CD4-positive, CD25-positive, alpha-beta regulatory T cell (primary cell): ENCODE data around the gene COLEC11. TPM values are rescaled to one million over a fixed set of nuclear protein-coding genes. Genes with fewer than 3 reads are reported as not detected.

Source experiments
- ATAC-seq, 2 donors: fragments of 150-1000 bp; cut with Tn5 transposase; one replicate each; pipeline ENCODE4 v1.10.0; 2021; ENCODE audit warnings: low read depth in 2 of 2, moderate number of reproducible peaks in 2 of 2, moderate library complexity in 1 of 2
- DNase-seq, 3 donors: peaks; one replicate each; pipeline versions ENCODE4 v3.0.0 to v3.0.0-alpha.2; 2012 to 2022; ENCODE audit warnings: mixed read lengths in 1 of 3
- H3K27ac ChIP-seq: one replicate; pipeline ENCODE4 v1.7.0; 2013; ENCODE audit warnings: mild to moderate bottlenecking, low read length; ENCODE audit not compliant: insufficient read depth, poor library complexity, severe bottlenecking
- H3K27me3 ChIP-seq: one replicate; pipeline ENCODE4 v1.7.0; 2013; ENCODE audit warnings: low read length; ENCODE audit not compliant: control insufficient read depth, insufficient read depth
- H3K36me3 ChIP-seq: one replicate; pipeline ENCODE4 v1.7.0; 2013; ENCODE audit warnings: mild to moderate bottlenecking, low read length, moderate library complexity; ENCODE audit not compliant: control insufficient read depth, insufficient read depth
- H3K4me1 ChIP-seq: 2 replicates; pipeline ENCODE4 v1.7.0; 2013; ENCODE audit warnings: mild to moderate bottlenecking, low read length; ENCODE audit not compliant: insufficient read depth, control insufficient read depth, poor library complexity, severe bottlenecking
- H3K4me3 ChIP-seq: one replicate; pipeline ENCODE4 v1.7.0; 2013; ENCODE audit warnings: low read depth, mild to moderate bottlenecking, low read length, moderate library complexity
- H3K9me3 ChIP-seq, 2 experiments: 1 replicate in 1 of 2; 2 replicates in 1 of 2; pipeline ENCODE4 v1.7.0; 2013; ENCODE audit warnings: low read length in 2 of 2, mild to moderate bottlenecking in 1 of 2, moderate library complexity in 1 of 2; ENCODE audit not compliant: control insufficient read depth in 2 of 2
- H3K27ac Mint-ChIP-seq, 3 donors: one replicate each; pipeline ENCODE4 v1.8.0; 2020 to 2022; ENCODE audit warnings: mild to moderate bottlenecking in 3 of 3, mixed read lengths in 3 of 3, moderate library complexity in 2 of 3
- H3K27me3 Mint-ChIP-seq: one replicate; pipeline ENCODE4 v1.8.0; 2022; ENCODE audit warnings: mild to moderate bottlenecking, mixed read lengths
- H3K36me3 Mint-ChIP-seq: one replicate; pipeline ENCODE4 v1.8.0; 2020; ENCODE audit warnings: mixed read lengths
- H3K4me1 Mint-ChIP-seq, 4 donors: one replicate each; pipeline ENCODE4 v1.8.0; 2020 to 2022; ENCODE audit warnings: mixed read lengths in 4 of 4, mild to moderate bottlenecking in 1 of 4
- H3K4me3 Mint-ChIP-seq, 4 donors: one replicate each; pipeline ENCODE4 v1.8.0; 2020 to 2022; ENCODE audit warnings: mild to moderate bottlenecking in 4 of 4, mixed read lengths in 4 of 4, moderate library complexity in 3 of 4
- H3K9me3 Mint-ChIP-seq, 7 donors: one replicate each; pipeline ENCODE4 v1.8.0; 2020 to 2022; ENCODE audit warnings: mixed read lengths in 7 of 7, mild to moderate bottlenecking in 3 of 7, moderate library complexity in 2 of 7
- polyA plus RNA-seq, 4 donors: library from polyadenylated mRNA; unstranded; fragments of 300-500 nt; fragmentation: Illumina TruSeq; gene quantifications; one replicate each; pipeline ENCODE4 v1.2.3, GENCODE V29; 2021
- total RNA-seq: library from RNA; stranded (reverse); gene quantifications from one replicate; pipeline ENCODE4 v1.2.3, GENCODE V29; 2022

COLEC11 gene
- total and polyA plus RNA-seq, 5 donors from 2014 or later = not detected

- peaks cover 2% of the 10 kb centered on the region for H3K27me3 ChIP-seq
- no peaks in the 10 kb centered on the region for H3K4me1 Mint-ChIP-seq
- no peaks in the 10 kb centered on the region for H3K9me3 ChIP-seq
- H3K36me3 ChIP-seq = no peaks in the 10 kb centered on the region
- H3K4me3 Mint-ChIP-seq = no peak overlapping the region
- no peaks in the 10 kb centered on the region for H3K4me1 ChIP-seq
- H3K27ac ChIP-seq = no peak overlapping the region
- H3K9me3 Mint-ChIP-seq = peaks cover 0 to 6% (median 0%) of the 10 kb centered on the region in 7 donors
- ATAC-seq (no peak), DNase-seq (no peak)
- no peaks in the 10 kb centered on the region for H3K36me3 Mint-ChIP-seq
- peaks cover 7% of the 10 kb centered on the region for H3K27me3 Mint-ChIP-seq
- H3K27ac Mint-ChIP-seq = no peak overlapping the region
- H3K4me3 ChIP-seq = no peak overlapping the region
Measured at GRCh38 chr2:3682811-3683210, 87.9 kb downstream of the COLEC11 start.

DNA sequence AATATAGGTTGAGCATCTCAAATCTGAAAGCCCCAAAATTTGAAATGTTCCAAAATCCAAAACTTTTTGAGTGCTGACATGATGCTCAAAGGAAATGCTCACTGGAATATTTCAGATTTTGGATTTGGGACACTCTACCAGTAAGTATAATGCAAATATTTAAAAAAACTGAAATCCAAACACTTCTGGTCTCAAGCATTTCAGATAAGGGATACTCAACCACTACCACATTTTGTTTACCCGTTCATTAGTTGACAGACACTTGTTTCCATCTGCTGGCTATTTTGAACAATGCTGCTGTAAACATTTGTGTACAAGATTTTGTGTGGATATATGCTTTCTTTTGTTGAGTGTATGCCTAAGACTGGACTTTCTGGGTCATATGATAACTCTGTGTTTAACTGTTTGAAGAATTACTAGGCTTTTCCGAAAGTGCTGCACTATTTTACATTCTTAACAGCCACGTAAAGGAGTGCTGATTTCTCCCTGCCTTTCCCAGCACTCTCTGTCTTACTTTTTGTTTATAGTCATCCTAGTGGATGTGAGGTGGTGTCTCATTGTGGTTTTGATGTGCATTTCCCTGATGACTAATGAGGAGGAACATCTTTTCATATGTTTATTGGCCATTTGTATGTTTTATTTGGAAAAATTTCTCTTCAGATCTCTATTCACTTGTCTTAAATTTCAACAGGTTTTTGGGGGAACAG, 89.0 kb downstream of the COLEC11 start:
- Mint-ChIP-seq H3K4me3 (no peak overlapping the region), H3K27ac (no peak overlapping the region), H3K27me3 (peaks cover 6% of the 10 kb centered on the region), H3K4me1 (no peaks in the 10 kb centered on the region), H3K9me3 (peaks cover 0 to 6% (median 0%) of the 10 kb centered on the region in 7 donors), H3K36me3 (no peaks in the 10 kb centered on the region)
- H3K27ac ChIP-seq = no peak overlapping the region
- no peaks in the 10 kb centered on the region for H3K36me3 ChIP-seq
- H3K27me3 ChIP-seq = peaks cover 2% of the 10 kb centered on the region
- H3K4me1 ChIP-seq = no peaks in the 10 kb centered on the region
- no peak overlapping the region for H3K4me3 ChIP-seq
- no peaks in the 10 kb centered on the region for H3K9me3 ChIP-seq
- DNase-seq (no peak), ATAC-seq (no peak)

GRCh38 chr2:3689998-3690748, 95.3 kb downstream of the COLEC11 start:
- no peak overlapping the region for H3K27ac Mint-ChIP-seq
- no peaks in the 10 kb centered on the region for H3K4me1 Mint-ChIP-seq
- Histone ChIP-seq H3K36me3 (no peaks in the 10 kb centered on the region), H3K27me3 (peaks cover 6% of the 10 kb centered on the region), H3K9me3 (peaks cover 0 to 3% of the 10 kb centered on the region in 2 experiments), H3K4me3 (no peak overlapping the region), H3K4me1 (no peaks in the 10 kb centered on the region), H3K27ac (no peak overlapping the region)
- H3K4me3 Mint-ChIP-seq = no peak overlapping the region
- DNase-seq (no peak), ATAC-seq (no peak)
- H3K27me3 Mint-ChIP-seq = peaks cover 17% of the 10 kb centered on the region
- no peaks in the 10 kb centered on the region for H3K36me3 Mint-ChIP-seq
- H3K9me3 Mint-ChIP-seq = peaks cover 0 to 28% (median 4%) of the 10 kb centered on the region in 7 donors

GRCh38 chr2:3692375-3692774, 97.5 kb downstream of the COLEC11 start:
- peaks cover 0 to 3% of the 10 kb centered on the region in 2 experiments for H3K9me3 ChIP-seq
- DNase-seq = peak in 1 of 3 donors; percentile 2
- no peaks in the 10 kb centered on the region for H3K36me3 ChIP-seq
- ATAC-seq = no peak
- no peaks in the 10 kb centered on the region for H3K4me1 ChIP-seq
- no peak overlapping the region for H3K4me3 ChIP-seq
- H3K4me3 Mint-ChIP-seq = no peak overlapping the region
- no peak overlapping the region for H3K27ac Mint-ChIP-seq
- no peak overlapping the region for H3K27ac ChIP-seq
- peaks cover 3% of the 10 kb centered on the region for H3K27me3 ChIP-seq
- peaks cover 0 to 28% (median 3%) of the 10 kb centered on the region in 7 donors for H3K9me3 Mint-ChIP-seq
- peaks cover 20% of the 10 kb centered on the region for H3K27me3 Mint-ChIP-seq
- H3K4me1 Mint-ChIP-seq = no peaks in the 10 kb centered on the region
- H3K36me3 Mint-ChIP-seq = no peaks in the 10 kb centered on the region

Other genes starting within 250 kb of the COLEC11 start
- 26.6 TPM for gene EIPR1, start 217.3 kb upstream of the COLEC11 start, total RNA-seq
- gene EIPR1, start 217.3 kb upstream of the COLEC11 start, polyA plus RNA-seq = 10 to 100 TPM; 31.1 to 44.8 (median 35.2) TPM
- gene TRAPPC12, start 215.4 kb upstream of the COLEC11 start, total RNA-seq = 97.3 TPM
- 10 to 100 TPM; 30.5 to 47.7 (median 33.0) TPM for gene TRAPPC12, start 215.4 kb upstream of the COLEC11 start, polyA plus RNA-seq
- gene ADI1, start 75.6 kb upstream of the COLEC11 start, total RNA-seq = 21.2 TPM
- 10 to 100 TPM; 41.7 to 52.4 (median 49.9) TPM for gene ADI1, start 75.6 kb upstream of the COLEC11 start, polyA plus RNA-seq
- 30.3 TPM for gene RNASEH1, start 36.8 kb upstream of the COLEC11 start, total RNA-seq
- 10 to 100 TPM; 29.7 to 33.2 (median 31.8) TPM for gene RNASEH1, start 36.8 kb upstream of the COLEC11 start, polyA plus RNA-seq
- 1,337 TPM for gene RPS7, start 19.9 kb upstream of the COLEC11 start, total RNA-seq
- 1,000 to 10,000 TPM in 3 of 4 donors, 100 to 1,000 TPM in 1; 912 to 1,324 (median 1,217) TPM for gene RPS7, start 19.9 kb upstream of the COLEC11 start, polyA plus RNA-seq
- not detected for gene ALLC, start 63.1 kb downstream of the COLEC11 start, total RNA-seq
- not detected for gene ALLC, start 63.1 kb downstream of the COLEC11 start, polyA plus RNA-seq
- gene DCDC2C, start 108.5 kb downstream of the COLEC11 start, total RNA-seq = not detected
- gene DCDC2C, start 108.5 kb downstream of the COLEC11 start, polyA plus RNA-seq = not detected